H9 (cell line): ENCODE data around the gene BANP. TPM values are rescaled to one million over a fixed set of nuclear protein-coding genes. Genes with fewer than 3 reads are reported as not detected.

Experiments used
- DNase-seq: peaks from one replicate; pipeline ENCODE4 v3.0.0-alpha.2; 2017
- H2AFZ ChIP-seq: one replicate; pipeline ENCODE4 v1.6.1; 2013; ENCODE audit warnings: mild to moderate bottlenecking, low read length, control low read depth, moderate library complexity
- H2AK5ac ChIP-seq: 2 replicates; pipeline ENCODE4 v1.6.1; 2013; ENCODE audit warnings: low read length, control low read depth, mixed read lengths; ENCODE audit not compliant: insufficient read length
- H2BK120ac ChIP-seq: one replicate; pipeline ENCODE4 v1.6.1; 2013; ENCODE audit warnings: low read depth, mild to moderate bottlenecking, low read length, control low read depth, inconsistent platforms; ENCODE audit not compliant: poor library complexity, severe bottlenecking
- H2BK12ac ChIP-seq: 2 replicates; pipeline ENCODE4 v1.6.1; 2013; ENCODE audit warnings: low read length, control low read depth, mixed read lengths, low read depth; ENCODE audit not compliant: insufficient read length
- H2BK15ac ChIP-seq: 2 replicates; pipeline ENCODE4 v1.6.1; 2013; ENCODE audit warnings: low read depth, low read length, control low read depth
- H2BK20ac ChIP-seq: one replicate; pipeline ENCODE4 v1.6.1; 2013; ENCODE audit warnings: low read depth, mild to moderate bottlenecking, low read length, control low read depth, inconsistent platforms; ENCODE audit not compliant: poor library complexity, severe bottlenecking
- H2BK5ac ChIP-seq: 2 replicates; pipeline ENCODE4 v1.6.1; 2013; ENCODE audit warnings: low read length, control low read depth, mixed read lengths; ENCODE audit not compliant: insufficient read length
- H3K14ac ChIP-seq: 2 replicates; pipeline ENCODE4 v1.6.1; 2013; ENCODE audit warnings: low read length, control low read depth; ENCODE audit not compliant: insufficient read depth
- H3K18ac ChIP-seq: 2 replicates; pipeline ENCODE4 v1.6.1; 2013; ENCODE audit warnings: low read depth, mild to moderate bottlenecking, mixed read lengths, low read length, control low read depth; ENCODE audit not compliant: insufficient read length
- H3K23ac ChIP-seq: 2 replicates; pipeline ENCODE4 v1.6.1; 2013; ENCODE audit warnings: low read length, control low read depth, mixed read lengths, low read depth; ENCODE audit not compliant: insufficient read length
- H3K23me2 ChIP-seq: 2 replicates; pipeline ENCODE4 v1.6.1; 2013; ENCODE audit warnings: low read depth, mild to moderate bottlenecking, mixed read lengths, low read length, control low read depth; ENCODE audit not compliant: insufficient read length, poor library complexity, severe bottlenecking
- H3K27ac ChIP-seq: 2 replicates; pipeline ENCODE4 v1.5.1; 2013; ENCODE audit warnings: low read length, control low read depth, mixed read lengths, low read depth; ENCODE audit not compliant: insufficient read length
- H3K27me3 ChIP-seq: 2 replicates; pipeline ENCODE4 v1.6.1; 2013; ENCODE audit warnings: low read length, control low read depth, inconsistent platforms; ENCODE audit not compliant: insufficient read depth
- H3K4ac ChIP-seq: 2 replicates; pipeline ENCODE4 v1.6.1; 2013; ENCODE audit warnings: low read depth, mild to moderate bottlenecking, control low read depth, inconsistent platforms, low read length, moderate library complexity
- H3K4me1 ChIP-seq: 2 replicates; pipeline ENCODE4 v1.6.1; 2013; ENCODE audit warnings: low read length, control low read depth, inconsistent platforms; ENCODE audit not compliant: insufficient read depth
- H3K4me2 ChIP-seq: 2 replicates; pipeline ENCODE4 v1.6.1; 2013; ENCODE audit warnings: low read length, control low read depth, mixed read lengths; ENCODE audit not compliant: insufficient read length, insufficient read depth
- H3K56ac ChIP-seq: 2 replicates; pipeline ENCODE4 v1.6.1; 2013; ENCODE audit warnings: low read depth, mild to moderate bottlenecking, mixed read lengths, low read length, control low read depth; ENCODE audit not compliant: insufficient read length
- H3K79me1 ChIP-seq: 2 replicates; pipeline ENCODE4 v1.6.1; 2013; ENCODE audit warnings: low read depth, mild to moderate bottlenecking, moderate library complexity, low read length, control low read depth, inconsistent platforms; ENCODE audit not compliant: insufficient read depth, poor library complexity, severe bottlenecking
- H3K79me2 ChIP-seq: 2 replicates; pipeline ENCODE4 v1.6.1; 2013; ENCODE audit warnings: low read length, control low read depth, inconsistent platforms; ENCODE audit not compliant: insufficient read depth
- H3K9ac ChIP-seq: 2 replicates; pipeline ENCODE4 v1.6.1; 2013; ENCODE audit warnings: low read length, control low read depth, mixed read lengths; ENCODE audit not compliant: insufficient read length; ENCODE audit errors: extremely low read depth
- H3K9me3 ChIP-seq: one replicate; pipeline ENCODE4 v1.6.1; 2013; ENCODE audit warnings: low read depth, low read length, inconsistent platforms; ENCODE audit not compliant: control insufficient read depth
- H3T11ph ChIP-seq: one replicate; pipeline ENCODE4 v1.6.1; 2013; ENCODE audit warnings: mild to moderate bottlenecking, low read length, control low read depth, inconsistent platforms
- H4K20me1 ChIP-seq: one replicate; pipeline ENCODE4 v1.6.1; 2013; ENCODE audit not compliant: control insufficient read depth, insufficient read length, insufficient read depth
- H4K5ac ChIP-seq: 2 replicates; pipeline ENCODE4 v1.6.1; 2013; ENCODE audit warnings: low read depth, mild to moderate bottlenecking, mixed read lengths, low read length, control low read depth; ENCODE audit not compliant: insufficient read length
- H4K8ac ChIP-seq: replicated peaks from 2 replicates; pipeline ENCODE4 v1.6.1; 2013; ENCODE audit warnings: low read length, control low read depth, mixed read lengths, low read depth; ENCODE audit not compliant: insufficient read length
- H4K91ac ChIP-seq: 2 replicates; pipeline ENCODE4 v1.6.1; 2013; ENCODE audit warnings: low read depth, mild to moderate bottlenecking, moderate library complexity, mixed read lengths, low read length, control low read depth; ENCODE audit not compliant: insufficient read length
- H3K27ac Mint-ChIP-seq, 3 experiments: 2 replicates in 2 of 3; 3 replicates in 1 of 3; pipeline ENCODE4 v1.8.0; 2020 to 2021; ENCODE audit warnings: mixed read lengths in 3 of 3, mild to moderate bottlenecking in 1 of 3, moderate library complexity in 1 of 3
- H3K27me3 Mint-ChIP-seq: 2 replicates; pipeline ENCODE4 v1.8.0; 2021; ENCODE audit warnings: low read depth, mild to moderate bottlenecking, moderate library complexity, mixed read lengths
- H3K36me3 Mint-ChIP-seq, 3 experiments: 2 replicates in 2 of 3; 3 replicates in 1 of 3; pipeline ENCODE4 v1.8.0; 2020 to 2021; ENCODE audit warnings: low read depth in 3 of 3, mixed read lengths in 3 of 3; ENCODE audit not compliant: insufficient read depth in 1 of 3
- H3K4me1 Mint-ChIP-seq, 2 experiments: 2 replicates each; pipeline ENCODE4 v1.8.0; 2020; ENCODE audit warnings: mixed read lengths in 2 of 2
- H3K4me3 Mint-ChIP-seq, 2 experiments: 2 replicates in 1 of 2; 3 replicates in 1 of 2; pipeline ENCODE4 v1.8.0; 2020 to 2021; ENCODE audit warnings: mild to moderate bottlenecking in 2 of 2, mixed read lengths in 2 of 2, moderate library complexity in 1 of 2
- H3K9me3 Mint-ChIP-seq, 2 experiments: 2 replicates in 1 of 2; 3 replicates in 1 of 2; pipeline ENCODE4 v1.8.0; 2020; ENCODE audit warnings: mild to moderate bottlenecking in 2 of 2, mixed read lengths in 2 of 2, moderate library complexity in 1 of 2
- WGBS: extraction: QIAGEN DNeasy Blood & Tissue Kit; methylation state at CpG from one replicate; pipeline ENCODE4 v1.1.7; 2013; ENCODE audit warnings: missing lambda C conversion rate, low lambda C conversion rate, mixed read lengths; ENCODE audit not compliant: insufficient read length; ENCODE audit errors: extremely low coverage; 5-methylcytosine and 5-hydroxymethylcytosine counted together
- total RNA-seq: library from RNA; stranded (reverse); gene quantifications from 2 replicates; pipeline ENCODE4 v1.2.1, GENCODE V29; 2021
- TF ChIP-seq, protein P1 (sequence below): fragments of 200-600 bp; sonication (generic); conservative IDR thresholded peaks from 3 replicates; pipeline ENCODE4 v1.8.0; 2021; ENCODE audit warnings: antibody characterized with exemption, mild to moderate bottlenecking

Gene BANP
- total RNA-seq, 1 experiment from 2014 or later, result 24.9 TPM

DNA sequence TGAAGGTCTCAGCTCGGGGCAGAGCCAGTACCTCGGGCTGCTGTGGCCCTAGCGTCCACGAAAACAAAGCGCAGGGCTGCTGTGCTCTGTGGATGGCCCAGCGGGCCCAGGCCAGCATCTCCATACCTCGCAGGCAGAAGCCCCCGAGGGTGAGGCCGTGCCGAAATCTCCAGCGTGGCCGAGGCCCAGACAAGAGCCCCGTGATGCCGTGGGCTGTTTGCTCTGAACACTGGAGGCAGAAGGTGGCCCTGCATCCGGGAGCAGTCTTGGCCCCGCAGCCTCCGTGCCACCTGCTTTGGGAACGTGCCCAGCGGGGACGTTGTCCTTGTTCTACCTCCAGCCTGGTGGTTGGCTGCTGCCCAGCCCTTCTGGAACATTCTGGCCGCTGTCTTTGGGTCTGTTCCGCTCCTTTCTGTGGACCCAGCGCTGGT is 121.4 kb downstream of the BANP start:
- Histone ChIP-seq H2BK5ac (no peak overlapping the region), H2AFZ (no peak overlapping the region), H3K9ac (no peak overlapping the region), H2BK15ac (no peak overlapping the region), H4K8ac (no peak overlapping the region), H3T11ph (no peak overlapping the region), H3K23ac (no peak overlapping the region), H4K20me1 (no peaks in the 10 kb centered on the region), H3K27me3 (no peaks in the 10 kb centered on the region), H4K91ac (no peak overlapping the region), H3K27ac (no peak overlapping the region), H3K18ac (no peak overlapping the region), H3K23me2 (no peaks in the 10 kb centered on the region), H3K9me3 (no peaks in the 10 kb centered on the region), H3K79me1 (no peaks in the 10 kb centered on the region), H4K5ac (no peak overlapping the region), H3K14ac (no peak overlapping the region), H3K79me2 (no peaks in the 10 kb centered on the region), H3K4me2 (no peak overlapping the region), H3K56ac (no peak overlapping the region), H2BK12ac (no peak overlapping the region), H2BK20ac (no peak overlapping the region), H3K4ac (no peak overlapping the region), H3K4me1 (no peaks in the 10 kb centered on the region), H2BK120ac (no peak overlapping the region), H2AK5ac (no peak overlapping the region)
- DNase-seq, result no peak
- Mint-ChIP-seq H3K9me3 (no peaks in the 10 kb centered on the region), H3K4me1 (peaks cover 0 to 5% of the 10 kb centered on the region in 2 experiments; a peak in 2 of 4 replicates), H3K27me3 (no peaks in the 10 kb centered on the region), H3K27ac (peak overlapping the region in 2 of 3 experiments; percentile 59 to 61; a peak in 2 of 7 replicates), H3K4me3 (no peak overlapping the region), H3K36me3 (peaks cover 11 to 24% (median 15%) of the 10 kb centered on the region in 3 experiments; a peak in 6 of 7 replicates)
- no CpG with 5 or more reads among the region's 23 CpGs for WGBS
- TF ChIP-seq, protein P1, sequence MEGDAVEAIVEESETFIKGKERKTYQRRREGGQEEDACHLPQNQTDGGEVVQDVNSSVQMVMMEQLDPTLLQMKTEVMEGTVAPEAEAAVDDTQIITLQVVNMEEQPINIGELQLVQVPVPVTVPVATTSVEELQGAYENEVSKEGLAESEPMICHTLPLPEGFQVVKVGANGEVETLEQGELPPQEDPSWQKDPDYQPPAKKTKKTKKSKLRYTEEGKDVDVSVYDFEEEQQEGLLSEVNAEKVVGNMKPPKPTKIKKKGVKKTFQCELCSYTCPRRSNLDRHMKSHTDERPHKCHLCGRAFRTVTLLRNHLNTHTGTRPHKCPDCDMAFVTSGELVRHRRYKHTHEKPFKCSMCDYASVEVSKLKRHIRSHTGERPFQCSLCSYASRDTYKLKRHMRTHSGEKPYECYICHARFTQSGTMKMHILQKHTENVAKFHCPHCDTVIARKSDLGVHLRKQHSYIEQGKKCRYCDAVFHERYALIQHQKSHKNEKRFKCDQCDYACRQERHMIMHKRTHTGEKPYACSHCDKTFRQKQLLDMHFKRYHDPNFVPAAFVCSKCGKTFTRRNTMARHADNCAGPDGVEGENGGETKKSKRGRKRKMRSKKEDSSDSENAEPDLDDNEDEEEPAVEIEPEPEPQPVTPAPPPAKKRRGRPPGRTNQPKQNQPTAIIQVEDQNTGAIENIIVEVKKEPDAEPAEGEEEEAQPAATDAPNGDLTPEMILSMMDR, result no peak
